Astrocyte (in vitro differentiated cells and primary cell): Measurements from ENCODE around the gene DYNLT1.

Experiments
- CTCF ChIP-seq: IDR thresholded peaks from 2 replicates; pipeline ENCODE4 v1.5.1; 2011; ENCODE audit warnings: low read depth, mild to moderate bottlenecking, inconsistent platforms, low read length, moderate library complexity; ENCODE audit not compliant: insufficient read depth
- EZH2 ChIP-seq: IDR thresholded peaks from 2 replicates; pipeline ENCODE4 v1.6.1; 2012; ENCODE audit warnings: mild to moderate bottlenecking, low read length, inconsistent platforms; ENCODE audit not compliant: insufficient read depth

DNA sequence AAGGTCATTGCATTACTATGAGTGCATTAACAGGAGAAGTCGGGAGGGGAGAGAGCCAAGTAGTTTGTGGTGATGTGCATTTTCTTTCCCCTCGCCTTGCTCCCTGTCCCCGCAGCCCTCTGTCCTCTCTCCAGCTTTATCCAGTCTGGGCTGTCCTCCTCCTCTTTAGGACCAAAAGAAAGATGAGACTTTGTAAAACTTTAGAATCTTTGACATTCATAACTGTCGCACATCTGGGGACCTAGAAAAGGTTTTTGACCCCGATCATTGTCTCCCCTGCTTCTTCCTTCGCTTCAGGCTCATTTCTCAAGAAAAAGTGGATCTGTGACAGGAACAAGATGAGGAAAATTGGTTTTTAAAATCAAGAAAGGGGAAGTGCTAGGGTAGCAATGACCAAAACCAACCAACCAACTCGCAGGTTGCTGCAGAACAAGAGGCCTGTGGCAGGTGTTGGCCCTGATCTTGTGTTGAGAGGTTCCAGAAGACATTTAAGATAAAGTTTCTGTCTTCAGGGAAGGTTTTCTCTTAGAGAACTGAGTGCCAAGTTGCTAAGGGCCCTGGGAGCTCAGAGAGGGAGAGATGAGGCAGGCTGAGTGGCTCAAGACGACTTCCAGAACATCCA, 22.9 kb upstream of the DYNLT1 start:
- TF ChIP-seq CTCF, result no peak
- TF ChIP-seq EZH2, result no peak
